ENCODE results near the gene HEATR9. TPM values are rescaled to one million over a fixed set of nuclear protein-coding genes. Genes with fewer than 3 reads are reported as not detected.

Gene HEATR9
- total RNA-seq, 3 donors from 2014 or later = not detected

DNA sequence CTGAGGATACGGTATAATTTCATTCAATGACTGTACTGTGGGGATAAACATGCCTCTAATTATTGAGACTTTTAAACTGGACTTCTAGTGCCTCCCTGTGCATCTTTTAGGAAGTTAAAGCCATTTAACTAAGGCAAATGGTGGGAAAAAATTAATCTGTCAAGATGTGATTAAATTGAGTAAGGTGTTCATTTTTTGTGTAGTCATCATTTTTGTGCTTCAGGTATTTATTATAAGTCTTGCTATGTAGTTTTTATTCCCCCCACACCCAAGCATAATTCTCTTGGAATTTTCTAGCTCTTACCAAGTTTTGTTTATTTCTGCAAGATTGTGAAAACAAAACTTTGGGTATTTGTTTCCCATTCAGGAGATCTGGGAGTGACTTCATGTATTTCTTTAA, 49.2 kb downstream of the HEATR9 start:
- intact Hi-C loops (cut with DNase I, micrococcal nuclease) = no loop called here
- DNase-seq = no peak
- H3K4me1 ChIP-seq (ENCODE audit: low read depth) = no peaks in the 10 kb centered on the region
- H3K36me3 ChIP-seq (ENCODE audit: low read depth) = peaks cover 6% of the 10 kb centered on the region
- H3K9me3 ChIP-seq = no peaks in the 10 kb centered on the region
- H3K4me3 ChIP-seq = no peak overlapping the region
- TF ChIP-seq, protein P1, sequence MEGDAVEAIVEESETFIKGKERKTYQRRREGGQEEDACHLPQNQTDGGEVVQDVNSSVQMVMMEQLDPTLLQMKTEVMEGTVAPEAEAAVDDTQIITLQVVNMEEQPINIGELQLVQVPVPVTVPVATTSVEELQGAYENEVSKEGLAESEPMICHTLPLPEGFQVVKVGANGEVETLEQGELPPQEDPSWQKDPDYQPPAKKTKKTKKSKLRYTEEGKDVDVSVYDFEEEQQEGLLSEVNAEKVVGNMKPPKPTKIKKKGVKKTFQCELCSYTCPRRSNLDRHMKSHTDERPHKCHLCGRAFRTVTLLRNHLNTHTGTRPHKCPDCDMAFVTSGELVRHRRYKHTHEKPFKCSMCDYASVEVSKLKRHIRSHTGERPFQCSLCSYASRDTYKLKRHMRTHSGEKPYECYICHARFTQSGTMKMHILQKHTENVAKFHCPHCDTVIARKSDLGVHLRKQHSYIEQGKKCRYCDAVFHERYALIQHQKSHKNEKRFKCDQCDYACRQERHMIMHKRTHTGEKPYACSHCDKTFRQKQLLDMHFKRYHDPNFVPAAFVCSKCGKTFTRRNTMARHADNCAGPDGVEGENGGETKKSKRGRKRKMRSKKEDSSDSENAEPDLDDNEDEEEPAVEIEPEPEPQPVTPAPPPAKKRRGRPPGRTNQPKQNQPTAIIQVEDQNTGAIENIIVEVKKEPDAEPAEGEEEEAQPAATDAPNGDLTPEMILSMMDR (IDR thresholded peaks at IDR 0.05) = no peak
- ATAC-seq = no peak

- Histone ChIP-seq H3K36me3 (ENCODE audit: low read depth) (peaks cover 6% of the 10 kb centered on the region), H3K4me1 (ENCODE audit: low read depth) (no peaks in the 10 kb centered on the region), H3K9me3 (no peaks in the 10 kb centered on the region), H3K4me3 (no peak overlapping the region)
- ATAC-seq (no peak), DNase-seq (no peak)
- TF ChIP-seq, protein P1 (IDR thresholded peaks at IDR 0.05) = no peak
- intact Hi-C loops (cut with DNase I, micrococcal nuclease) = no loop called here
Observed at GRCh38 chr17:35817196-35817595, 51.5 kb downstream of the HEATR9 start.

- H3K9me3 ChIP-seq = no peaks in the 10 kb centered on the region
- H3K4me3 ChIP-seq = no peak overlapping the region
- DNase-seq (no peak), ATAC-seq (no peak)
- TF ChIP-seq, protein P1 (IDR thresholded peaks at IDR 0.05) = no peak
- H3K4me1 ChIP-seq (ENCODE audit: low read depth) = no peaks in the 10 kb centered on the region
- peaks cover 6% of the 10 kb centered on the region for H3K36me3 ChIP-seq (ENCODE audit: low read depth)
- intact Hi-C loops (cut with DNase I, micrococcal nuclease) = no loop called here
Observed at GRCh38 chr17:35816723-35817122, 52.0 kb downstream of the HEATR9 start.

DNA sequence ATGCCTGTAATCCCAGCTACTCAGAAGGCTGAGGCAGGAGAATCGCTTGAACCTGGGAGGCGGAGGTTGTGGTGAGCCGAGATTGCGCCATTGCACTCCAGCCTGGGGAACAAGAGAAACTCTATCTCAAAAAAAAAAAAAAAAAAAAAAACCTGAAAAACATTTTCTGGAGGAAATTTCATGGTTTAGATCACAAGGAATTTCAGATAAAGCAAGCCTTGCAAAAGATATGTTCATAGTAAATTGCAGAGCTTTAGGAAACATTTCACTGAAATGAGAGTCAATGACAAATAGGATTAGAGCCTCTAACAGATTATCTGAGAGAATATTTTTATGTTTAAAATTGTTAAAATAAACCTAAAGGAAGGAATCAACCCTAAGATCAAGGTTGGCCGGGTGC, 56.2 kb downstream of the HEATR9 start:
- no peak for ATAC-seq
- TF ChIP-seq, protein P1 (IDR thresholded peaks at IDR 0.05) = no peak
- Histone ChIP-seq H3K4me1 (ENCODE audit: low read depth) (peaks cover 17% of the 10 kb centered on the region), H3K36me3 (ENCODE audit: low read depth) (no peaks in the 10 kb centered on the region), H3K9me3 (no peaks in the 10 kb centered on the region), H3K4me3 (no peak overlapping the region)
- intact Hi-C loops (cut with DNase I, micrococcal nuclease) = no loop called here
- DNase-seq = no peak

GRCh38 chr17:35811759-35812158, 56.9 kb downstream of the HEATR9 start:
- no peak overlapping the region for H3K4me3 ChIP-seq
- DNase-seq = no peak
- no peaks in the 10 kb centered on the region for H3K36me3 ChIP-seq (ENCODE audit: low read depth)
- no peaks in the 10 kb centered on the region for H3K9me3 ChIP-seq
- no peak for ATAC-seq
- TF ChIP-seq, protein P1 (IDR thresholded peaks at IDR 0.05) = no peak
- H3K4me1 ChIP-seq (ENCODE audit: low read depth) = peaks cover 17% of the 10 kb centered on the region
- intact Hi-C loops (cut with DNase I, micrococcal nuclease) = no loop called here

- Histone ChIP-seq H3K4me1 (ENCODE audit: low read depth) (peaks cover 17% of the 10 kb centered on the region), H3K9me3 (no peaks in the 10 kb centered on the region), H3K36me3 (ENCODE audit: low read depth) (no peaks in the 10 kb centered on the region), H3K4me3 (peak overlapping the region; percentile 65)
- ATAC-seq = peak; percentile 25
- intact Hi-C loops (cut with DNase I, micrococcal nuclease) = loop anchor here in 1 of 2 donors (5.0 kb wide), 1 partner anchor 43 kb away; no protein-coding TSS in a partner anchor
- TF ChIP-seq, protein P1 (IDR thresholded peaks at IDR 0.05) = no peak
- no peak for DNase-seq
Observed at GRCh38 chr17:35809855-35810461, 58.7 kb downstream of the HEATR9 start.

Data from mucosa of descending colon (tissue), 3 donors.